HEK293 (cell line): ENCODE results near the gene AK1.

Source experiments
- GLIS2 ChIP-seq: fragments of 450-650 bp; formaldehyde crosslinking; IDR thresholded peaks from 2 replicates; pipeline ENCODE4 v1.5.1; 2016; ENCODE audit warnings: missing biosample characterization, missing genetic modification characterization
- KLF8 ChIP-seq: fragments of 450-650 bp; formaldehyde crosslinking; IDR thresholded peaks from 2 replicates; pipeline ENCODE4 v1.5.1; 2016; ENCODE audit warnings: missing biosample characterization, missing genetic modification characterization
- MYNN ChIP-seq: fragments of 450-650 bp; formaldehyde crosslinking; IDR thresholded peaks from 2 replicates; pipeline ENCODE4 v1.5.1; 2016; ENCODE audit warnings: missing biosample characterization, missing genetic modification characterization, borderline replicate concordance
- OVOL3 ChIP-seq: fragments of 450-650 bp; formaldehyde crosslinking; IDR thresholded peaks from 2 replicates; pipeline ENCODE4 v1.5.1; 2016; ENCODE audit warnings: missing biosample characterization, missing genetic modification characterization
- PRDM1 ChIP-seq: fragments of 450-650 bp; formaldehyde crosslinking; IDR thresholded peaks from 2 replicates; pipeline ENCODE4; 2016; ENCODE audit warnings: missing biosample characterization, missing genetic modification characterization
- RBAK ChIP-seq: fragments of 450-650 bp; formaldehyde crosslinking; IDR thresholded peaks from 2 replicates; pipeline ENCODE4 v1.5.1; 2016; ENCODE audit warnings: missing biosample characterization, missing genetic modification characterization
- TCF7L2 ChIP-seq: IDR thresholded peaks from 2 replicates; pipeline ENCODE4 v1.6.1; 2011; ENCODE audit warnings: low read depth, mild to moderate bottlenecking, inconsistent platforms, low read length, moderate library complexity, borderline replicate concordance
- ZNF423 ChIP-seq: fragments of 450-650 bp; formaldehyde crosslinking; IDR thresholded peaks from 2 replicates; pipeline ENCODE4 v1.5.1; 2016; ENCODE audit warnings: missing biosample characterization, missing genetic modification characterization
- TF ChIP-seq, protein P1 (sequence below): fragments of 450-650 bp; formaldehyde crosslinking; IDR thresholded peaks from 2 replicates; pipeline ENCODE4 v1.5.1; 2016; ENCODE audit warnings: missing biosample characterization, missing genetic modification characterization
- TF ChIP-seq, protein P2 (sequence below): fragments of 450-650 bp; formaldehyde crosslinking; IDR thresholded peaks from 2 replicates; pipeline ENCODE4 v1.5.1; 2016; ENCODE audit warnings: missing biosample characterization, missing genetic modification characterization
- TF ChIP-seq, protein P3 (sequence below): fragments of 450-650 bp; formaldehyde crosslinking; IDR thresholded peaks from 2 replicates; pipeline ENCODE4 v1.5.1; 2016; ENCODE audit warnings: missing biosample characterization, missing genetic modification characterization
- TF ChIP-seq, protein P4 (sequence below): fragments of 450-650 bp; formaldehyde crosslinking; IDR thresholded peaks from 2 replicates; pipeline ENCODE4 v1.5.1; 2017; ENCODE audit warnings: missing biosample characterization, missing genetic modification characterization
- TF ChIP-seq, protein P5 (sequence below): fragments of 450-650 bp; formaldehyde crosslinking; IDR thresholded peaks from 2 replicates; pipeline ENCODE4 v1.5.1; 2016; ENCODE audit warnings: missing biosample characterization, missing genetic modification characterization

DNA sequence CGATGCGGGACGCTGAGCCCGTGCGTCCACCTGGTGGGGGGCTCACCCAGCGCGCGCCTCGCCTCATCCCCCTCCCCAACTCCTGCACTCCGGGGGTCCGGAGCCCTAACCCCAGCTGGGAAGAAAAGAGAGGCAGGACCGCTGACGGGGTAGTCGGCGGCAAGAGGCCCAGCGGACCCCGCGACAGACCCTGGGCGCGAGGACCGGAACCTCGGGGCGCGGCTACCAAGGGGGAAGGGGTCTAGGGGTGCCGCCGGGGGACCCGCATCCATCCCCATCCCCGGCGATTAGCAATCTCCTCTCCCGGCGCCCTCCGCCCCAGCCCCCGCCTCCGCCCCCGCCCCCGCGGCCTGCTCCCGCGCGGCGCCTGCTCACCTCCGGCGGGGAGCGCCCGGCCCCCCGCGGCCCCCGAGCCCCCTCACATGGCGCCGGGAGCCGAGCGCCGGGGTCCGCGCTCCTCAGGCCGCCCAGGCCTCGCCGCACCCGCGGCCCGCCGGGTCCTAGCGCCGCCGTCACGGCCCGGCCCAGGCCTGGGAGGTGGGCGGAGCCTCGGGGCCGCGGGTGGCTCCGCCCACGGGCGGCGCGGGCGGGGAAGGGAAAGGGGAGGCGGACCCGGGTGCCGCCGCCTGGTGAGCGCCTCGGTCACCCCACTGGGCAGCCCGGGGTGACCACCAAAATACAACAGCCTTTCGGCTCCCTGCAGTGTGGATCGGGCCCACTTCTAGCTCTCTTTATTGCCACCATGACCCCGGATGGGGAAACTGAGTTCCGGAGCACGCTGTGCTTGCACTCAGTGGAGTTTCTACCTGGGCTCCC lies 21.9 kb upstream of the AK1 start, which contains the start of gene ST6GALNAC6:
- TF ChIP-seq ZNF423 (tag by site-specific recombination) = peak; percentile 72
- no peak for TF ChIP-seq TCF7L2
- TF ChIP-seq RBAK (tag by site-specific recombination) = no peak
- TF ChIP-seq, protein P1, sequence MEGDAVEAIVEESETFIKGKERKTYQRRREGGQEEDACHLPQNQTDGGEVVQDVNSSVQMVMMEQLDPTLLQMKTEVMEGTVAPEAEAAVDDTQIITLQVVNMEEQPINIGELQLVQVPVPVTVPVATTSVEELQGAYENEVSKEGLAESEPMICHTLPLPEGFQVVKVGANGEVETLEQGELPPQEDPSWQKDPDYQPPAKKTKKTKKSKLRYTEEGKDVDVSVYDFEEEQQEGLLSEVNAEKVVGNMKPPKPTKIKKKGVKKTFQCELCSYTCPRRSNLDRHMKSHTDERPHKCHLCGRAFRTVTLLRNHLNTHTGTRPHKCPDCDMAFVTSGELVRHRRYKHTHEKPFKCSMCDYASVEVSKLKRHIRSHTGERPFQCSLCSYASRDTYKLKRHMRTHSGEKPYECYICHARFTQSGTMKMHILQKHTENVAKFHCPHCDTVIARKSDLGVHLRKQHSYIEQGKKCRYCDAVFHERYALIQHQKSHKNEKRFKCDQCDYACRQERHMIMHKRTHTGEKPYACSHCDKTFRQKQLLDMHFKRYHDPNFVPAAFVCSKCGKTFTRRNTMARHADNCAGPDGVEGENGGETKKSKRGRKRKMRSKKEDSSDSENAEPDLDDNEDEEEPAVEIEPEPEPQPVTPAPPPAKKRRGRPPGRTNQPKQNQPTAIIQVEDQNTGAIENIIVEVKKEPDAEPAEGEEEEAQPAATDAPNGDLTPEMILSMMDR (tag by site-specific recombination) = no peak
- TF ChIP-seq, protein P2, sequence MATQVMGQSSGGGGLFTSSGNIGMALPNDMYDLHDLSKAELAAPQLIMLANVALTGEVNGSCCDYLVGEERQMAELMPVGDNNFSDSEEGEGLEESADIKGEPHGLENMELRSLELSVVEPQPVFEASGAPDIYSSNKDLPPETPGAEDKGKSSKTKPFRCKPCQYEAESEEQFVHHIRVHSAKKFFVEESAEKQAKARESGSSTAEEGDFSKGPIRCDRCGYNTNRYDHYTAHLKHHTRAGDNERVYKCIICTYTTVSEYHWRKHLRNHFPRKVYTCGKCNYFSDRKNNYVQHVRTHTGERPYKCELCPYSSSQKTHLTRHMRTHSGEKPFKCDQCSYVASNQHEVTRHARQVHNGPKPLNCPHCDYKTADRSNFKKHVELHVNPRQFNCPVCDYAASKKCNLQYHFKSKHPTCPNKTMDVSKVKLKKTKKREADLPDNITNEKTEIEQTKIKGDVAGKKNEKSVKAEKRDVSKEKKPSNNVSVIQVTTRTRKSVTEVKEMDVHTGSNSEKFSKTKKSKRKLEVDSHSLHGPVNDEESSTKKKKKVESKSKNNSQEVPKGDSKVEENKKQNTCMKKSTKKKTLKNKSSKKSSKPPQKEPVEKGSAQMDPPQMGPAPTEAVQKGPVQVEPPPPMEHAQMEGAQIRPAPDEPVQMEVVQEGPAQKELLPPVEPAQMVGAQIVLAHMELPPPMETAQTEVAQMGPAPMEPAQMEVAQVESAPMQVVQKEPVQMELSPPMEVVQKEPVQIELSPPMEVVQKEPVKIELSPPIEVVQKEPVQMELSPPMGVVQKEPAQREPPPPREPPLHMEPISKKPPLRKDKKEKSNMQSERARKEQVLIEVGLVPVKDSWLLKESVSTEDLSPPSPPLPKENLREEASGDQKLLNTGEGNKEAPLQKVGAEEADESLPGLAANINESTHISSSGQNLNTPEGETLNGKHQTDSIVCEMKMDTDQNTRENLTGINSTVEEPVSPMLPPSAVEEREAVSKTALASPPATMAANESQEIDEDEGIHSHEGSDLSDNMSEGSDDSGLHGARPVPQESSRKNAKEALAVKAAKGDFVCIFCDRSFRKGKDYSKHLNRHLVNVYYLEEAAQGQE (tag by site-specific recombination) = no peak
- TF ChIP-seq PRDM1 (tag by site-specific recombination) = no peak
- TF ChIP-seq OVOL3 = no peak
- TF ChIP-seq, protein P3, sequence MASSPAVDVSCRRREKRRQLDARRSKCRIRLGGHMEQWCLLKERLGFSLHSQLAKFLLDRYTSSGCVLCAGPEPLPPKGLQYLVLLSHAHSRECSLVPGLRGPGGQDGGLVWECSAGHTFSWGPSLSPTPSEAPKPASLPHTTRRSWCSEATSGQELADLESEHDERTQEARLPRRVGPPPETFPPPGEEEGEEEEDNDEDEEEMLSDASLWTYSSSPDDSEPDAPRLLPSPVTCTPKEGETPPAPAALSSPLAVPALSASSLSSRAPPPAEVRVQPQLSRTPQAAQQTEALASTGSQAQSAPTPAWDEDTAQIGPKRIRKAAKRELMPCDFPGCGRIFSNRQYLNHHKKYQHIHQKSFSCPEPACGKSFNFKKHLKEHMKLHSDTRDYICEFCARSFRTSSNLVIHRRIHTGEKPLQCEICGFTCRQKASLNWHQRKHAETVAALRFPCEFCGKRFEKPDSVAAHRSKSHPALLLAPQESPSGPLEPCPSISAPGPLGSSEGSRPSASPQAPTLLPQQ (tag by site-specific recombination) = no peak
- TF ChIP-seq, protein P4, sequence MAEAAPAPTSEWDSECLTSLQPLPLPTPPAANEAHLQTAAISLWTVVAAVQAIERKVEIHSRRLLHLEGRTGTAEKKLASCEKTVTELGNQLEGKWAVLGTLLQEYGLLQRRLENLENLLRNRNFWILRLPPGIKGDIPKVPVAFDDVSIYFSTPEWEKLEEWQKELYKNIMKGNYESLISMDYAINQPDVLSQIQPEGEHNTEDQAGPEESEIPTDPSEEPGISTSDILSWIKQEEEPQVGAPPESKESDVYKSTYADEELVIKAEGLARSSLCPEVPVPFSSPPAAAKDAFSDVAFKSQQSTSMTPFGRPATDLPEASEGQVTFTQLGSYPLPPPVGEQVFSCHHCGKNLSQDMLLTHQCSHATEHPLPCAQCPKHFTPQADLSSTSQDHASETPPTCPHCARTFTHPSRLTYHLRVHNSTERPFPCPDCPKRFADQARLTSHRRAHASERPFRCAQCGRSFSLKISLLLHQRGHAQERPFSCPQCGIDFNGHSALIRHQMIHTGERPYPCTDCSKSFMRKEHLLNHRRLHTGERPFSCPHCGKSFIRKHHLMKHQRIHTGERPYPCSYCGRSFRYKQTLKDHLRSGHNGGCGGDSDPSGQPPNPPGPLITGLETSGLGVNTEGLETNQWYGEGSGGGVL (tag by site-specific recombination) = 0 out of 2 replicates have a peak, but pooled peaks have one; percentile 9
- TF ChIP-seq MYNN (tag by site-specific recombination) = no peak
- TF ChIP-seq GLIS2 (tag by site-specific recombination) = peak; percentile 73
- TF ChIP-seq KLF8 (tag by site-specific recombination) = no peak
- TF ChIP-seq, protein P5, sequence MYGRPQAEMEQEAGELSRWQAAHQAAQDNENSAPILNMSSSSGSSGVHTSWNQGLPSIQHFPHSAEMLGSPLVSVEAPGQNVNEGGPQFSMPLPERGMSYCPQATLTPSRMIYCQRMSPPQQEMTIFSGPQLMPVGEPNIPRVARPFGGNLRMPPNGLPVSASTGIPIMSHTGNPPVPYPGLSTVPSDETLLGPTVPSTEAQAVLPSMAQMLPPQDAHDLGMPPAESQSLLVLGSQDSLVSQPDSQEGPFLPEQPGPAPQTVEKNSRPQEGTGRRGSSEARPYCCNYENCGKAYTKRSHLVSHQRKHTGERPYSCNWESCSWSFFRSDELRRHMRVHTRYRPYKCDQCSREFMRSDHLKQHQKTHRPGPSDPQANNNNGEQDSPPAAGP (tag by site-specific recombination) = no peak
